Endothelial cell of umbilical vein (primary cell): Measurements from ENCODE around the gene GFPT2. TPM values are rescaled to one million over a fixed set of nuclear protein-coding genes. Genes with fewer than 3 reads are reported as not detected.

Source experiments
- BruUV-seq: library from RNA; stranded (reverse); fragments of 400-500 nt; replicated peaks from 2 replicates; lab custom pipeline; 2021; lab: Mats Ljungman, UMichigan
- CTCF ChIA-PET: fragments of 300-600, 350-600 bp; sonication (Branson Sonifier 250); formaldehyde crosslinking; loops from one replicate; lab custom pipeline; 2021; ENCODE audit warnings: antibody characterized with exemption, inconsistent platforms; lab: Charles Lee
- POLR2A ChIA-PET: fragments of 300-600, 350-600 bp; sonication (Branson Sonifier 250); formaldehyde crosslinking; loops from one replicate; lab custom pipeline; 2021; ENCODE audit warnings: antibody characterized with exemption, inconsistent platforms; lab: Charles Lee
- DNase-seq: peaks from one replicate; pipeline ENCODE4 v3.0.0-alpha.2; 2011; ENCODE audit warnings: low read depth, low spot score
- FAIRE-seq: peaks from 2 replicates; lab custom pipeline; 2011; peaks lifted over from hg19 to GRCh38; lab: Jason Lieb, UNC
- H2AFZ ChIP-seq: 2 replicates; pipeline ENCODE4 v1.6.0; 2012; ENCODE audit warnings: low read depth, low read length, control low read depth, inconsistent platforms
- H3K27ac ChIP-seq: 2 replicates; pipeline ENCODE4 v1.5.1; 2011; ENCODE audit warnings: low read depth, mild to moderate bottlenecking, control low read depth, low read length, moderate library complexity; ENCODE audit not compliant: insufficient read depth
- H3K27me3 ChIP-seq, 2 experiments: 2 replicates each; pipeline versions ENCODE4 v1.6.0 to v1.6.1; 2011; ENCODE audit warnings: low read length in 2 of 2, mixed read lengths in 1 of 2; ENCODE audit not compliant: control insufficient read depth in 2 of 2, insufficient read depth in 2 of 2
- H3K36me3 ChIP-seq, 2 experiments: 2 replicates in 1 of 2; 3 replicates in 1 of 2; pipeline ENCODE4 v1.5.1; 2011; ENCODE audit warnings: low read length in 2 of 2, mild to moderate bottlenecking in 1 of 2, moderate library complexity in 1 of 2; ENCODE audit not compliant: control insufficient read depth in 2 of 2, insufficient read depth in 2 of 2; ENCODE audit errors: extremely low read depth in 1 of 2
- H3K4me1 ChIP-seq: 3 replicates; pipeline ENCODE4 v1.5.1; 2011; ENCODE audit warnings: mild to moderate bottlenecking, low read length; ENCODE audit not compliant: control insufficient read depth, insufficient read depth; ENCODE audit errors: extremely low read depth
- H3K4me2 ChIP-seq: 2 replicates; pipeline ENCODE4 v1.6.1; 2011; ENCODE audit warnings: low read length, control low read depth, mixed read lengths; ENCODE audit not compliant: insufficient read depth
- H3K4me3 ChIP-seq, 3 experiments: fragments of 200-600 bp in 1 of 3; sonication (generic), shearing (Covaris generic) in 1 of 3; replicated peaks in 1 of 3; 2 replicates each; pipeline ENCODE4 v1.5.1; 2011 to 2016; ENCODE audit warnings: control low read depth in 3 of 3, low read length in 3 of 3, mild to moderate bottlenecking in 2 of 3, inconsistent platforms in 1 of 3, low read depth in 1 of 3, moderate library complexity in 1 of 3; ENCODE audit not compliant: insufficient read depth in 1 of 3
- H3K79me2 ChIP-seq: 2 replicates; pipeline ENCODE4 v1.6.0; 2012; ENCODE audit warnings: low read length, inconsistent platforms; ENCODE audit not compliant: control insufficient read depth, insufficient read depth
- H3K9ac ChIP-seq: replicated peaks from 2 replicates; pipeline ENCODE3; 2011; ENCODE audit warnings: low read length, control low read depth; ENCODE audit not compliant: insufficient read depth; ENCODE audit errors: extremely low read depth
- H3K9me1 ChIP-seq: replicated peaks from 3 replicates; pipeline ENCODE4 v1.6.0; 2011; ENCODE audit warnings: mild to moderate bottlenecking, low read length; ENCODE audit not compliant: control insufficient read depth, insufficient read depth; ENCODE audit errors: extremely low read depth
- H3K9me3 ChIP-seq: replicated peaks from 2 replicates; pipeline ENCODE4 v1.5.1; 2012; ENCODE audit warnings: low read length, inconsistent platforms; ENCODE audit not compliant: control insufficient read depth, insufficient read depth
- H4K20me1 ChIP-seq: replicated peaks from 2 replicates; pipeline ENCODE3; 2011; ENCODE audit warnings: mild to moderate bottlenecking, low read length; ENCODE audit not compliant: control insufficient read depth, insufficient read depth; ENCODE audit errors: extremely low read depth
- EZH2 ChIP-seq: IDR thresholded peaks from 2 replicates; pipeline ENCODE4 v1.6.1; 2012; ENCODE audit warnings: borderline replicate concordance, low read depth, mild to moderate bottlenecking, moderate library complexity, low read length, inconsistent platforms; ENCODE audit not compliant: severe bottlenecking
- FOS ChIP-seq: IDR thresholded peaks from 2 replicates; pipeline ENCODE4 v1.6.1; 2011; ENCODE audit warnings: mild to moderate bottlenecking, low read length, moderate library complexity, borderline replicate concordance; ENCODE audit not compliant: insufficient read depth
- GATA2 ChIP-seq: IDR thresholded peaks from 2 replicates; pipeline ENCODE4 v1.7.0; 2011; ENCODE audit warnings: low read depth, mild to moderate bottlenecking, moderate library complexity, mixed read lengths, low read length; ENCODE audit not compliant: insufficient read length, insufficient read depth
- JUN ChIP-seq: IDR thresholded peaks from 2 replicates; pipeline ENCODE4 v1.6.1; 2011; ENCODE audit warnings: borderline replicate concordance, low read depth; ENCODE audit not compliant: insufficient read length, insufficient read depth
- MYC ChIP-seq: IDR thresholded peaks from one replicate; pipeline ENCODE4 v1.6.1; 2011; ENCODE audit warnings: mild to moderate bottlenecking, low read depth, low read length
- POLR2A ChIP-seq: IDR thresholded peaks from 2 replicates; pipeline ENCODE4 v1.6.1; 2012; ENCODE audit warnings: low read depth, mild to moderate bottlenecking, control low read depth, low read length
- POLR2AphosphoS5 ChIP-seq: IDR thresholded peaks from 2 replicates; pipeline ENCODE4 v1.6.1; 2012; ENCODE audit warnings: low read depth, mild to moderate bottlenecking, control low read depth, low read length, moderate library complexity; ENCODE audit not compliant: insufficient read depth
- dilution Hi-C: fragments of 300-500 bp; cut with MboI; formaldehyde crosslinking; loops from one replicate; pipeline ENCODE4 v1.15.0; 2019; ENCODE audit warnings: low sequenced_read_pairs; ENCODE audit not compliant: extremely low pct_ligation_motif_present
- intact Hi-C: fragments of 100-400 bp; cut with micrococcal nuclease; formaldehyde crosslinking; loops from one replicate; pipeline ENCODE4 v1.10.0; 2022
- polyA plus RNA-seq, 4 experiments: library from polyadenylated mRNA; depleted of rRNA in 3 of 4; stranded (reverse) in 3 of 4; unstranded in 1 of 4; fragments of >200 nt; gene quantifications; 2 replicates each; pipeline versions ENCODE4 v1.2.1 to v1.2.3, GENCODE V29; 2011 to 2012; ENCODE audit warnings: missing spikeins in 1 of 4
- total RNA-seq: library from RNA; stranded (reverse); gene quantifications from 2 replicates; pipeline ENCODE4 v1.2.3, GENCODE V29; 2021
- TF ChIP-seq, protein P1 (sequence below), 2 donors: IDR thresholded peaks; 1 replicate in 1 of 2; 2 replicates in 1 of 2; pipeline ENCODE4 v1.5.1; 2011; ENCODE audit warnings: low read length in 2 of 2, mild to moderate bottlenecking in 2 of 2, moderate library complexity in 2 of 2, control low read depth in 1 of 2, inconsistent platforms in 1 of 2, low read depth in 1 of 2; ENCODE audit not compliant: insufficient read depth in 1 of 2; ENCODE audit errors: extremely low read depth in 1 of 2
- TF ChIP-seq, protein P2 (sequence below): IDR thresholded peaks from 2 replicates; pipeline ENCODE4 v1.6.1; 2011; ENCODE audit not compliant: insufficient read depth, insufficient read length

Gene GFPT2
- total and polyA plus RNA-seq, 2 donors (not counting 3 experiments of a cell fraction or from before 2014, with no cell fraction given), result 4.3 to 4.5 TPM

DNA sequence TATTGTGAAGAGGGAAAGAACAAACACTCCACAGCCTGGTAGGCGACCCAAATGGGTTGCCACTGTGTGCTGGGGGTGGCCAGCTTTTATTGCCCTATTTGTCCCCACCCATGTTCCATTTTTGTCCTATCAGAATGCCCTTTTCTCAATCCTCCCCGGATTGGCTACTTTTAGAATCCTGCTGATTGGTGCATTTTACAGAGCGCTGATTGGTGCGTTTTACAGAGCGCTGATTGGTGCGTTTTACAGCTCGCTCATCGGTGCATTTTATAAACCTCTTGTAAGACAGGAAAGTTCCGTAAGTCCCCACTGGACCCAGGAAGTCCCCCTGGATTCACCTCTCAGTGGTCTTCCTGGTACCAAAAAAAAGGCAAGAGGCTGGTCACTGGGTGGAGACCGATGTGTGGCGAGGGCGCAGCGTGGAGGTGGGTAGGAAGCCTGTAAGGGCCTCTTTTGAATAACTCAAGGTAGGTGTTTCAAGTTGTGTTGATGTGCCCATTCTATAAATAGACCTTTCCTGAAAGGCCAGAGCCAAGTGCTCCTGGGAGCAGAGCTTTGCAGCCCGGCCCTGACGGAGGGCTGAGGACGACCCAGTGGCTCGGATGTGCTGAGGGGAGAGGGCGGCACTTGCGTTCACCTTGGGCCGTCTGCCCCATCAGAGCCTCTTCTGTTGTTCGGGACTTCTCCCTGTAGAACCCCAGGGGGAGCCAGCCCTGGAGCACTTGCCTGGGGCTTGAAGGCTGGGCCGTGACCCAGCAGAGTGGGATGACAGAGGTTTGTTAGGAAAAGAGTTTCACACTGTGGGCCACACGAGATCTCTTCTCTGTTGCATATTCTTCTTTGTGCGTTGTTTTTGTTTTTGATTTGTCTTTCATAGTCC is 7.2 kb upstream of the GFPT2 start:
- no TSS peak for BruUV-seq
- Histone ChIP-seq H3K4me3 (no peak overlapping the region), H4K20me1 (no peaks in the 10 kb centered on the region), H3K4me1 (no peaks in the 10 kb centered on the region), H3K27ac (no peak overlapping the region), H3K9me3 (no peaks in the 10 kb centered on the region), H3K4me2 (no peak overlapping the region), H3K9ac (no peak overlapping the region), H3K27me3 (no peaks in the 10 kb centered on the region), H2AFZ (no peak overlapping the region), H3K9me1 (no peaks in the 10 kb centered on the region), H3K79me2 (no peaks in the 10 kb centered on the region), H3K36me3 (no peaks in the 10 kb centered on the region)
- DNase-seq (no peak), FAIRE-seq (no peak)
- dilution Hi-C loops (no loop called here), intact Hi-C loops (no loop called here)
- ChIA-PET POLR2A (no interaction called here), CTCF (interaction anchor here (0.9 kb wide), 1 partner anchor 31 kb away, joined by 5 read pairs; no protein-coding TSS in a partner anchor)
- no peak for TF ChIP-seq POLR2A
- TF ChIP-seq FOS, result no peak

DNA sequence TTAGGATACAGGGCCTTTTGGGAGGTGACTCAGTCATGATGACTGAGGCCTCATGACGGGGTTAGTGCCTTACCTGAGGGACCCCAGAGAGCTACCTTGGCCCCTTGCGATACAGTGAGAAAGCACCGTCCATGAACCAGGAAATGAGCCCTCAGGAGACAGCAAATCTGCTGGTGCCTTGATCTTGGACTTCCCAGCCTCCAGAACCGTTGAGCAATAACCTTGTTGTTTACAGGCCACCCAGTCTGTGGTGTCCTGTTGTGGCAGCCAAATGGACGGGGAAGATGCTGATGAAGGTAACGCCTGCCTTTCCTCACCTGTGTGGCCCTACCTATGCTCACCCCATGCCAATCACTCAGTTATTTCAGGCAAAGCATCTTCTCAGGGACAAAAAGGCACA is 5.6 kb upstream of the GFPT2 start:
- POLR2A ChIA-PET, result no interaction called here
- DNase-seq (no peak), FAIRE-seq (no peak)
- no peak overlapping the region for H3K4me2 ChIP-seq
- dilution Hi-C loops (no loop called here), intact Hi-C loops (no loop called here)
- CTCF ChIA-PET, result no interaction called here
- no peaks in the 10 kb centered on the region for H3K79me2 ChIP-seq
- no peak overlapping the region for H2AFZ ChIP-seq
- no peaks in the 10 kb centered on the region for H3K9me1 ChIP-seq
- H3K9me3 ChIP-seq, result no peaks in the 10 kb centered on the region
- H4K20me1 ChIP-seq, result no peaks in the 10 kb centered on the region
- BruUV-seq, result no TSS peak
- H3K4me3 ChIP-seq, result no peak overlapping the region
- no peaks in the 10 kb centered on the region for H3K36me3 ChIP-seq
- H3K27ac ChIP-seq, result no peak overlapping the region
- H3K9ac ChIP-seq, result no peak overlapping the region
- peaks cover 0 to 8% of the 10 kb centered on the region in 2 experiments for H3K27me3 ChIP-seq
- TF ChIP-seq FOS (no peak), JUN (no peak), POLR2A (no peak), GATA2 (no peak), EZH2 (no peak), MYC (no peak), POLR2AphosphoS5 (no peak)
- TF ChIP-seq, protein P1, sequence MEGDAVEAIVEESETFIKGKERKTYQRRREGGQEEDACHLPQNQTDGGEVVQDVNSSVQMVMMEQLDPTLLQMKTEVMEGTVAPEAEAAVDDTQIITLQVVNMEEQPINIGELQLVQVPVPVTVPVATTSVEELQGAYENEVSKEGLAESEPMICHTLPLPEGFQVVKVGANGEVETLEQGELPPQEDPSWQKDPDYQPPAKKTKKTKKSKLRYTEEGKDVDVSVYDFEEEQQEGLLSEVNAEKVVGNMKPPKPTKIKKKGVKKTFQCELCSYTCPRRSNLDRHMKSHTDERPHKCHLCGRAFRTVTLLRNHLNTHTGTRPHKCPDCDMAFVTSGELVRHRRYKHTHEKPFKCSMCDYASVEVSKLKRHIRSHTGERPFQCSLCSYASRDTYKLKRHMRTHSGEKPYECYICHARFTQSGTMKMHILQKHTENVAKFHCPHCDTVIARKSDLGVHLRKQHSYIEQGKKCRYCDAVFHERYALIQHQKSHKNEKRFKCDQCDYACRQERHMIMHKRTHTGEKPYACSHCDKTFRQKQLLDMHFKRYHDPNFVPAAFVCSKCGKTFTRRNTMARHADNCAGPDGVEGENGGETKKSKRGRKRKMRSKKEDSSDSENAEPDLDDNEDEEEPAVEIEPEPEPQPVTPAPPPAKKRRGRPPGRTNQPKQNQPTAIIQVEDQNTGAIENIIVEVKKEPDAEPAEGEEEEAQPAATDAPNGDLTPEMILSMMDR (IDR thresholded peaks at IDR 0.05; ENCODE audit: extremely low read depth in 1 of 2, insufficient read depth in 1 of 2, low read depth in 1 of 2, low read length in 2 of 2), result no peak
- TF ChIP-seq, protein P2, sequence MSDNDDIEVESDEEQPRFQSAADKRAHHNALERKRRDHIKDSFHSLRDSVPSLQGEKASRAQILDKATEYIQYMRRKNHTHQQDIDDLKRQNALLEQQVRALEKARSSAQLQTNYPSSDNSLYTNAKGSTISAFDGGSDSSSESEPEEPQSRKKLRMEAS, result no peak
- H3K4me1 ChIP-seq, result peaks cover under 1% of the 10 kb centered on the region
